ENCODE measurements around the gene SULF2. TPM values are rescaled to one million over a fixed set of nuclear protein-coding genes. Genes with fewer than 3 reads are reported as not detected.

SULF2 gene
- total and polyA plus RNA-seq, 9 of the 15 experiments (the other 6 are each of a cell fraction or from before 2014, with no cell fraction given), result 0.33 TPM; not detected in 8

GRCh38 chr20:47764154-47764733 lies 21.0 kb downstream of the SULF2 start (continued):
- TF ChIP-seq, protein P1, sequence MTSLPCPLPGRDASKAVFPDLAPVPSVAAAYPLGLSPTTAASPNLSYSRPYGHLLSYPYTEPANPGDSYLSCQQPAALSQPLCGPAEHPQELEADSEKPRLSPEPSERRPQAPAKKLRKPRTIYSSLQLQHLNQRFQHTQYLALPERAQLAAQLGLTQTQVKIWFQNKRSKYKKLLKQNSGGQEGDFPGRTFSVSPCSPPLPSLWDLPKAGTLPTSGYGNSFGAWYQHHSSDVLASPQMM (CRISPR knock-in tag; IDR thresholded peaks at IDR 0.05), result no peak
- TF ChIP-seq NFYB (IDR thresholded peaks at IDR 0.05; ENCODE audit: extremely low read depth, insufficient read length) (peak; percentile 85), USF1 (CRISPR knock-in tag; IDR thresholded peaks at IDR 0.05) (peak; percentile 89), NRF1 (conservative IDR thresholded peaks at IDR 0.05 in 1 of 2, IDR thresholded peaks at IDR 0.05 in 1 of 2) (peak; percentile 34 to 49), FOS (IDR thresholded peaks at IDR 0.05; ENCODE audit: extremely low read depth, insufficient read length) (peak; percentile 56)

- DNase-seq (ENCODE audit: extremely low read depth in 1 of 4, low spot score in 3 of 4), result no peak
- Histone ChIP-seq H3K4me2 (ENCODE audit: insufficient read depth, low read length) (no peak overlapping the region), H3K9ac (ENCODE audit: insufficient read depth in 1 of 2, low read depth in 2 of 2, low read length in 2 of 2) (no peak overlapping the region), H4K20me1 (replicated peaks; ENCODE audit: control insufficient read depth, insufficient read depth, low read length) (peaks cover 9% of the 10 kb centered on the region; the same call in 1 of the 2 replicates), H3K4me1 (replicated peaks in 1 of 2; ENCODE audit: control insufficient read depth in 2 of 2, insufficient read depth in 2 of 2, low read length in 2 of 2) (no peaks in the 10 kb centered on the region), H3K27ac (ENCODE audit: extremely low read depth, low read depth, low read length) (no peak overlapping the region), H3K9me3 (replicated peaks; ENCODE audit: control insufficient read depth, insufficient read depth, low read depth, low read length) (no peaks in the 10 kb centered on the region), H3K4me3 (no peak overlapping the region), H3K79me2 (ENCODE audit: control insufficient read depth, insufficient read depth, low read length) (no peaks in the 10 kb centered on the region), H3K36me3 (ENCODE audit: control insufficient read depth, insufficient read depth, low read length) (no peaks in the 10 kb centered on the region), H3K27me3 (ENCODE audit: control insufficient read depth in 2 of 2, insufficient read depth in 2 of 2, low read length in 2 of 2) (peaks cover 19 to 57% of the 10 kb centered on the region in 2 experiments; a peak in 4 of 5 replicates), H2AFZ (ENCODE audit: low read depth, low read length) (no peak overlapping the region), H3K9me1 (ENCODE audit: control insufficient read depth, insufficient read depth, low read length) (no peaks in the 10 kb centered on the region)
- CTCF ChIA-PET (ENCODE audit: low intra/inter-chr PET ratio), result no interaction called here
- no peak for ATAC-seq
- in situ Hi-C loops (cut with MboI) (no loop called here), intact Hi-C loops (cut with micrococcal nuclease) (no loop called here)
- BruUV-seq (replicated peaks), result no TSS peak
- FAIRE-seq, result no peak
- POLR2A ChIA-PET, result no interaction called here
- WGBS (ENCODE audit: insufficient coverage, low coverage, missing lambda C conversion rate), result 0% methylated on average over 13 of the region's 13 CpGs
- TF ChIP-seq ARID2 (IDR thresholded peaks at IDR 0.05), result no peak
- no peak for TF ChIP-seq BRCA1 (IDR thresholded peaks at IDR 0.05)
- no peak for TF ChIP-seq BRCA1 (CRISPR knock-in tag; IDR thresholded peaks at IDR 0.05)
- no peak for TF ChIP-seq ZNF77 (CRISPR knock-in tag; IDR thresholded peaks at IDR 0.05)
- no peak for TF ChIP-seq ZNF518B (CRISPR knock-in tag; IDR thresholded peaks at IDR 0.05)
- TF ChIP-seq GATAD2A (IDR thresholded peaks at IDR 0.05), result no peak
- TF ChIP-seq ZNF57 (CRISPR knock-in tag; IDR thresholded peaks at IDR 0.05), result no peak
- TF ChIP-seq ARNT (IDR thresholded peaks at IDR 0.05), result no peak
Observed at GRCh38 chr20:47762699-47763268, 22.5 kb downstream of the SULF2 start.
